Right lobe of liver (tissue), 6 donors: ENCODE data around the gene ZBTB7C. TPM values are rescaled to one million over a fixed set of nuclear protein-coding genes. Genes with fewer than 3 reads are reported as not detected.

Source experiments
- ATAC-seq, 4 donors: fragments of 200-7000 bp; cut with Tn5 transposase; one replicate each; pipeline ENCODE4 v1.9.1; 2020; ENCODE audit warnings: mild to moderate bottlenecking in 4 of 4, moderate library complexity in 4 of 4
- DNase-seq, 3 donors: peaks; one replicate each; pipeline ENCODE4 v3.0.0-alpha.2; 2020
- H3K27ac ChIP-seq, 3 donors: fragments of 200-600 bp; one replicate each; pipeline ENCODE4 v1.8.0; 2022
- H3K27me3 ChIP-seq, 2 donors: fragments of 200-600 bp; one replicate each; pipeline ENCODE4 v1.8.0; 2022
- H3K36me3 ChIP-seq, 4 donors: fragments of 200-600 bp; sonication (generic) in 1 of 4; one replicate each; pipeline versions ENCODE4 v1.5.1 to v1.8.0; 2017 to 2022; ENCODE audit warnings: control low read depth in 1 of 4
- H3K4me1 ChIP-seq, 4 donors: fragments of 200-600 bp; sonication (generic) in 1 of 4; one replicate each; pipeline versions ENCODE4 v1.5.1 to v1.8.0; 2017 to 2022; ENCODE audit warnings: control low read depth in 1 of 4
- H3K4me3 ChIP-seq, 3 donors: fragments of 200-600 bp; one replicate each; pipeline ENCODE4 v1.8.0; 2022
- H3K9me3 ChIP-seq, 4 donors: fragments of 200-600 bp; sonication (generic) in 1 of 4; one replicate each; pipeline versions ENCODE4 v1.5.1 to v1.8.0; 2017 to 2022; ENCODE audit warnings: control low read depth in 1 of 4
- POLR2A ChIP-seq: fragments of 450-650 bp; IDR thresholded peaks from one replicate; pipeline ENCODE4 v1.6.1; 2017; ENCODE audit warnings: antibody characterized with exemption, mild to moderate bottlenecking
- WGBS: methylation state at CpG from one replicate; pipeline ENCODE4 v1.1.6; 2018; ENCODE audit warnings: low coverage, low lambda C conversion rate; ENCODE audit not compliant: insufficient coverage; ENCODE audit errors: missing lambda C conversion rate; 5-methylcytosine and 5-hydroxymethylcytosine counted together
- intact Hi-C, 2 donors: fragments of 100-400 bp; cut with DNase I; formaldehyde crosslinking; loops; one replicate each; pipeline versions ENCODE4 v1.11.2 to v1.14.1; 2022
- total RNA-seq, 6 experiments: library from RNA; depleted of rRNA in 2 of 6; stranded (reverse); fragments of >200 nt in 2 of 6; fragmentation: NEBNext Ultra II Directional in 3 of 6; extraction: Animal tissue kit (Norgen Biotek cat#: 25700) in 3 of 6; gene quantifications; one replicate each; pipeline versions ENCODE4 v1.1.0 to v1.2.4, GENCODE V29; 2016 to 2023
- TF ChIP-seq, protein P1 (sequence below), 4 donors: fragments of 200-600 bp in 3 of 4; fragments of 450-650 bp in 1 of 4; IDR thresholded peaks; one replicate each; pipeline versions ENCODE4 v1.5.1 to v1.8.0; 2016 to 2022; ENCODE audit warnings: antibody characterized with exemption in 4 of 4, mild to moderate bottlenecking in 2 of 4
- donor health status: DM: no; HTN: yes; CAD: no.
- donor health status: DM: no; HTN: no; CAD: no.
- donor health status: DM: no; HTN: no; CAD: no.
- donor health status: DM: no; HTN: yes; CAD: no.
- donor health status: DM: no; HTN: yes; CAD: no.

Gene ZBTB7C
- total RNA-seq, 6 experiments from 2014 or later, result 1.1 to 1.7 (median 1.3) TPM

- WGBS, result 50% methylated on average over 4 of the region's 10 CpGs
- no peak overlapping the region for H3K27ac ChIP-seq
- no peaks in the 10 kb centered on the region for H3K27me3 ChIP-seq
- no peaks in the 10 kb centered on the region for H3K36me3 ChIP-seq
- no peak for ATAC-seq
- H3K4me3 ChIP-seq, result no peak overlapping the region
- no peaks in the 10 kb centered on the region for H3K9me3 ChIP-seq
- H3K4me1 ChIP-seq, result peaks cover 0 to 7% (median 3%) of the 10 kb centered on the region in 4 donors
- TF ChIP-seq, protein P1, sequence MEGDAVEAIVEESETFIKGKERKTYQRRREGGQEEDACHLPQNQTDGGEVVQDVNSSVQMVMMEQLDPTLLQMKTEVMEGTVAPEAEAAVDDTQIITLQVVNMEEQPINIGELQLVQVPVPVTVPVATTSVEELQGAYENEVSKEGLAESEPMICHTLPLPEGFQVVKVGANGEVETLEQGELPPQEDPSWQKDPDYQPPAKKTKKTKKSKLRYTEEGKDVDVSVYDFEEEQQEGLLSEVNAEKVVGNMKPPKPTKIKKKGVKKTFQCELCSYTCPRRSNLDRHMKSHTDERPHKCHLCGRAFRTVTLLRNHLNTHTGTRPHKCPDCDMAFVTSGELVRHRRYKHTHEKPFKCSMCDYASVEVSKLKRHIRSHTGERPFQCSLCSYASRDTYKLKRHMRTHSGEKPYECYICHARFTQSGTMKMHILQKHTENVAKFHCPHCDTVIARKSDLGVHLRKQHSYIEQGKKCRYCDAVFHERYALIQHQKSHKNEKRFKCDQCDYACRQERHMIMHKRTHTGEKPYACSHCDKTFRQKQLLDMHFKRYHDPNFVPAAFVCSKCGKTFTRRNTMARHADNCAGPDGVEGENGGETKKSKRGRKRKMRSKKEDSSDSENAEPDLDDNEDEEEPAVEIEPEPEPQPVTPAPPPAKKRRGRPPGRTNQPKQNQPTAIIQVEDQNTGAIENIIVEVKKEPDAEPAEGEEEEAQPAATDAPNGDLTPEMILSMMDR (IDR thresholded peaks at IDR 0.05), result no peak
- TF ChIP-seq POLR2A, result no peak
- DNase-seq, result peak in 1 of 3 donors; percentile 20
- intact Hi-C loops, result loop anchor here (10.0 kb wide), 1 partner anchor 247 kb away; no protein-coding TSS in a partner anchor
Observed at GRCh38 chr18:48022021-48022420, 387.2 kb downstream of the ZBTB7C start.

DNA sequence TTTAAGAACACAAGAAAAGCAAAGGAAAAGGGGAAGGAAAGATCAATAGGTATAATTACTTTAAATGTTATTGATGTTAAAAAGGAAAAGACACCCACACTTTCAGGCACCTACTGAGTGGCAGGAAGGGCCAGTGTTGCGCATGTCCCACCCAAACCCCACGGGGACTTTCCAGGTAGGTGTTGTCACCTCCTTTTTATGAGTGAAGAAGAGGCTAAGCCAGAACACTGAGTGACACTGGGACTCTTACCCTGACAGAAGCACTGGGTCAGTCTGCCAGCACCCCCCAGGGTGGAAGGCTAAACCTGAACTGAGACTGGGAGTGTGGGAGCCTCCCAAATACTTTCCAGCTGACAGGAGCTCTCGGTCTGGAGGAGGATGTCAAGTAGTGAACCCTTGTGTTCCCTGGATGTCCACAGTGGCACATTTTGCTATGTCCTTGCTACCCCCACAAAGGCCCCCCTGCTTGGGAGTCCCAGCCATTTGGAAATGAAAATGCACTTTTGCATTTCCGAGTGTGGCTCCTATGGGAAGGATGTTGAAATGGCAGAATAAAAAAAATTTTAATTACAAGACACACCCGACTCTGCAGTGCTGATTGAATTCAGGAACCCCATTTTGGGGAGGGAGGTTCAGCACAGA is 387.8 kb downstream of the ZBTB7C start:
- DNase-seq, result peak in 1 of 3 donors; percentile 28
- intact Hi-C loops, result loop anchor here (10.0 kb wide), 1 partner anchor 247 kb away; no protein-coding TSS in a partner anchor
- H3K27me3 ChIP-seq, result no peaks in the 10 kb centered on the region
- no peak overlapping the region for H3K4me3 ChIP-seq
- no peak overlapping the region for H3K27ac ChIP-seq
- H3K9me3 ChIP-seq, result no peaks in the 10 kb centered on the region
- 46% methylated on average over 5 of the region's 5 CpGs for WGBS
- no peak for TF ChIP-seq POLR2A
- TF ChIP-seq, protein P1 (IDR thresholded peaks at IDR 0.05), result no peak
- peaks cover 0 to 7% (median 3%) of the 10 kb centered on the region in 4 donors for H3K4me1 ChIP-seq
- no peaks in the 10 kb centered on the region for H3K36me3 ChIP-seq
- ATAC-seq, result no peak

DNA sequence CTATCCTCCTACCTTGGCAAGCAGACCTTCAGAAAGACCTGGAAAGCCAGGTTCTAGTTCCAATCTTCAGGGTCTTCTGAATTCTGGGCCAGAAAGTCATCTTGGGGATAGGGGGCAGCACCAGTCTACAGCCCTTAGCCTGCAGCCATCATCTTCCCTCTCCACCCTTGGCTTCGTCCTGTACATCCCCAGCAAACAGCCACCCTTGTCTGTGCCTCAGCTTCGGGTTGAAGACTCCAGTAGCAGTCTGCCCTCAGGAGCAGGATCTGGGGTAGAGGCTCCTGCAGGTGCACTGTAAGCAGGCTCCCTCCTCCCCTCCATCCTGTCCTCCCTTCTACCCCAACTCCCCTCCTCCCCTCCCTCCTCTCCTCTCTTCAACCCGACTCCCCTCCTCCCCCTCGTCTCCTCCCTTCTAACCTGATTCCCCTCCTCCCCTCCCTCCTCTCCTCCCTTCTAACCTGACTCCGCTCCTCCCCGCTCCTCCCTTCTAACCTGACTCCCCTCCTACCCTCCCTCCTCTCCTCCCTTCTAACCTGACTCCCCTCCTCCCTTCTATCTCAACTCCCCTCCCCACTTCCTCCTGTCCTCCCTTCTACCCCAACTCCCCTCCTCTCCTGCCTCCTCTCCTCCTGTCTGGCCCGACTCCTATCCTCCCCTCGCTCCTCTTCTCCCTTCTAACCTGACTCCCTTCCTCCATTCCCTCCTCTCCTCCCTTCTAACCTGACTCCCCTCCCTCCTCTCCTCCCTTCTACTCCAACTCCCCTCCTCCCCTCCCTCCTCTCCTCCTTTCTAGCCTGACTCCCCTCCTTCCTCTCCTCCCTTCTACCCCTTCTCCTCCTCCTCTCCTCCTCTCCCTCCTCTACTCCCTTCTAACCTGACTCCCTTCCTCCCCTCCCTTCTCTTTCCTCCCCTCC is 388.6 kb downstream of the ZBTB7C start:
- Histone ChIP-seq H3K4me1 (peaks cover 0 to 7% (median 3%) of the 10 kb centered on the region in 4 donors), H3K27ac (no peak overlapping the region), H3K4me3 (no peak overlapping the region), H3K36me3 (no peaks in the 10 kb centered on the region), H3K9me3 (no peaks in the 10 kb centered on the region), H3K27me3 (no peaks in the 10 kb centered on the region)
- 55% methylated on average over 6 of the region's 8 CpGs for WGBS
- no peak for ATAC-seq
- no peak for TF ChIP-seq POLR2A
- TF ChIP-seq, protein P1 (IDR thresholded peaks at IDR 0.05), result no peak
- intact Hi-C loops, result loop anchor here (10.0 kb wide), 1 partner anchor 246 kb away; no protein-coding TSS in a partner anchor
- DNase-seq, result peak in 1 of 3 donors; percentile 28

DNA sequence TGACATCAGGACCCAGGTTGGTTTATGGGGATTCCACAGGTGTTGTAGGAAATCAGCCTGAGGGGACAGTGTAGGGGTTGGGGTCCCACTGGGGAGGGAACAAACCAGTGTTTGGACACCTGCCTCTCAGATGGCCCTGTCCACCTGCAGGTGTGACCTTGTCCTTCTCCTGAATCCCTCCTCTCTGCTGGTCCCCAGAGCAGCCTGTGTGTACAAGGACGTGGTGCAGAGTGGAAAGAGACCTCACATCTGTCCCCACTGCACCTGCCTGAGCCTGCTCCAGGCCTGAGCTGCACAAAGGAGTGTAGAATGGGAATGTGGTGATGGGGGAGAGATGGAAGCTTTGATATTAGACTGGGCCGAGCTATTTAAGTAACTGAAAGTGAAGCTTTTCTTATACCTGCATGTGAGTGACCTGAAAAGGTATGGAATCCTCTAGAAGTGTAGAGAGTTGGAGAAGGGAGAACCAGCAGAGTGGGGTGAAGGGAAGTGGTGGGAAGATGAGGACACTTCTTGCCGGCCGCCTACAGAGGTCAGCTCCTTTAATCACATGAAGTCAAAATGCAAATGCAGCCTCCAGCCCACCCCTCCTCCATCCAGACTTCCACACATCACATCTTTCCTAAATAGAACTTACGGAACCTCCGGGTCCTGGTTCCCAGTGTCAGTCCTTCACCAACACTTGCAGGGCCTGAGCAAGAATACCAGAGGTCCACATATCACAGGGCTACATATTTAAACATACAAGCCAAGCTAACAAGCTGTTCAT is 389.4 kb downstream of the ZBTB7C start:
- ATAC-seq, result no peak
- DNase-seq, result no peak
- Histone ChIP-seq H3K4me3 (no peak overlapping the region), H3K36me3 (no peaks in the 10 kb centered on the region), H3K9me3 (no peaks in the 10 kb centered on the region), H3K27me3 (no peaks in the 10 kb centered on the region), H3K27ac (no peak overlapping the region), H3K4me1 (peaks cover 0 to 7% (median 3%) of the 10 kb centered on the region in 4 donors)
- intact Hi-C loops, result loop anchor here (10.0 kb wide), 1 partner anchor 245 kb away; no protein-coding TSS in a partner anchor
- TF ChIP-seq, protein P1 (IDR thresholded peaks at IDR 0.05), result no peak
- TF ChIP-seq POLR2A, result no peak
- WGBS, result 67% methylated on average over 6 of the region's 6 CpGs
